ENCODE data around the gene PCYT1A.
A peak's percentile ranks its signal among the peaks of the same experiment; 100 is the strongest.

The PCYT1A gene

DNA sequence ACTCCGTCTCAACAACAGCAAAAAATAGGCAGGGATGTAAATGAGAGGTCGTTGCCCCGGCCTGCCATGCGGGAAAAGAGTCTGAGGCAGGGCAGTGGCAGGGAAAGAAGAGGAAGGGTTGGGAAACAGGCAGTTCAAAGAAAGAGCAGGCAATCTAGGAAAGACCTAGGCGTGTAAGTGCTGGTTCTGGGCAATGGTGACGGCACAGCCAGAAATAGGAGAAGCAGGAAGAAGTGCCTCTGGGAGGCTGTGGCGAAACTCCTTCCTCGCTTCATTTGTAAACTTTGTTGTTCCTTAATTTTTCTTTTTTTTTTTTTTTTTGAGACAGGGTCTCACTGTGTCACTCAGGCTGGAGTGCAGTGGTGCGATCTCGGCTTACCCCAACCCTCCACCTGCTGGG, 66.9 kb downstream of the PCYT1A start:
- no peak for DNase-seq (ENCODE audit: low read depth)
- TF ChIP-seq, protein P1, sequence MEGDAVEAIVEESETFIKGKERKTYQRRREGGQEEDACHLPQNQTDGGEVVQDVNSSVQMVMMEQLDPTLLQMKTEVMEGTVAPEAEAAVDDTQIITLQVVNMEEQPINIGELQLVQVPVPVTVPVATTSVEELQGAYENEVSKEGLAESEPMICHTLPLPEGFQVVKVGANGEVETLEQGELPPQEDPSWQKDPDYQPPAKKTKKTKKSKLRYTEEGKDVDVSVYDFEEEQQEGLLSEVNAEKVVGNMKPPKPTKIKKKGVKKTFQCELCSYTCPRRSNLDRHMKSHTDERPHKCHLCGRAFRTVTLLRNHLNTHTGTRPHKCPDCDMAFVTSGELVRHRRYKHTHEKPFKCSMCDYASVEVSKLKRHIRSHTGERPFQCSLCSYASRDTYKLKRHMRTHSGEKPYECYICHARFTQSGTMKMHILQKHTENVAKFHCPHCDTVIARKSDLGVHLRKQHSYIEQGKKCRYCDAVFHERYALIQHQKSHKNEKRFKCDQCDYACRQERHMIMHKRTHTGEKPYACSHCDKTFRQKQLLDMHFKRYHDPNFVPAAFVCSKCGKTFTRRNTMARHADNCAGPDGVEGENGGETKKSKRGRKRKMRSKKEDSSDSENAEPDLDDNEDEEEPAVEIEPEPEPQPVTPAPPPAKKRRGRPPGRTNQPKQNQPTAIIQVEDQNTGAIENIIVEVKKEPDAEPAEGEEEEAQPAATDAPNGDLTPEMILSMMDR (IDR thresholded peaks at IDR 0.05; ENCODE audit: low read depth, low read length, missing control alignments), result no peak
- no peak overlapping the region for H3K4me3 ChIP-seq (ENCODE audit: low read depth, low read length)
- in situ Hi-C loops (cut with HindIII; ENCODE audit: low sequenced_read_pairs), result loop anchor here (10.0 kb wide), 1 partner anchor 46 kb away; no protein-coding TSS in a partner anchor

DNA sequence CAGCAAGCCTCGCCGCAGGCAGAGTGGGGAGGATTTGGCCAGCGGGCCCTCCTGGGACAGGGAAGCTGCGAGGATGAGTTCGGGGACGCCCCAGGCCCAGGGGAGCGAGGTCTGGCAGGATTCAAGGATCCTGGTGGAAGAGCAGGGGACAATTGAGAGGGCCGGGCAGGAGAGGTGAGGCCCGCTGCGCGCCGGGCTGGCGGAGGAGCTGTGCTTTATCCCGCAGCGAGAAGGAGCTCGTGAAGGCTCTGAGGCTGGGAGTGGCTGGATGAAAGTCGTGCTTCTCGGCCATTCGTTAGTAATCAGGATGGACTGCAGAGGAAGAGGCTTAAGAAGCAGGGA, 67.6 kb downstream of the PCYT1A start:
- in situ Hi-C loops (cut with HindIII; ENCODE audit: low sequenced_read_pairs), result loop anchor here (10.0 kb wide), 1 partner anchor 45 kb away; no protein-coding TSS in a partner anchor
- H3K4me3 ChIP-seq (ENCODE audit: low read depth, low read length), result no peak overlapping the region
- no peak for DNase-seq (ENCODE audit: low read depth)

DNA sequence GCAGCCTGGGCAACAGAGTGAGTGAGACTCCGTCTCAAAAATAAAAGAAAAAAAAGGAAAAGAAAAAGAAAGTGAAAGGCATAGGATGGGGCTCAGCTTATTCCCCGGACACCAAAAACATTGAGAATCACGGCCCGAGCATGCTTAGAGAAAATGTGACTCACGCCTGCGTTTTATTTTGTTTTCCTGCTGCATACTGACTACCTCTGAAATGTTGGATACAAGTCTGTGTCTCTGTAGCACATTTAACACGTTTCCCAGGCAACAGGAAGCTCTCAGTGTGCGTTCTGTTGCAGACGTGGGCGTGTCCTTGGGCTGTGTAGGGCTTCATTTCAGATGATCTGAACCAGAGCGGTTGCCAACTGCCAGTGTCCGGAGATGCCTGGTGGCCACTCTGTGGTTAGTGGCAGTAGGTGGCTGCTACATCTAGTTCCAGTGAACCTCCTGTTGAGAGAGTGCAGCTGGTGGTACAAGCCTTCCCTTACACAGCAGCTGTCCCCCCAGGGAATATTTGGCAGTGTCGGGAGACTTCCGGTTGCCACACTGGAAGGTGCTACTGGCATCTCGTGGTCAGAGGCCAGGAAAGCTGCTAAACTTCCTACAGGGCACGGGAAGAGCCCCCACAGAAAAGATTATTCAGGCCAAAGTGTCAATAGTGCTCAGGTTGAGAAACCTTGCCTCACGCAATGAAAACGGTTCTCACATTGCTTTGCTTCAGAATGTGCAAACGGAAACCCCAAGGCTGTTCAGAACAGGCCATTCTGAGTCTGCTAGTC, 68.1 kb downstream of the PCYT1A start:
- in situ Hi-C loops (cut with HindIII; ENCODE audit: low sequenced_read_pairs), result no loop called here
- H3K4me3 ChIP-seq (ENCODE audit: low read depth, low read length), result no peak overlapping the region
- peak; percentile 84 for DNase-seq (ENCODE audit: low read depth)
- TF ChIP-seq, protein P1 (IDR thresholded peaks at IDR 0.05; ENCODE audit: low read depth, low read length, missing control alignments), result no peak

More for the DNA sequence above, 67.6 kb downstream of the PCYT1A start:
- TF ChIP-seq, protein P1 (IDR thresholded peaks at IDR 0.05; ENCODE audit: low read depth, low read length, missing control alignments), result no peak

DNA sequence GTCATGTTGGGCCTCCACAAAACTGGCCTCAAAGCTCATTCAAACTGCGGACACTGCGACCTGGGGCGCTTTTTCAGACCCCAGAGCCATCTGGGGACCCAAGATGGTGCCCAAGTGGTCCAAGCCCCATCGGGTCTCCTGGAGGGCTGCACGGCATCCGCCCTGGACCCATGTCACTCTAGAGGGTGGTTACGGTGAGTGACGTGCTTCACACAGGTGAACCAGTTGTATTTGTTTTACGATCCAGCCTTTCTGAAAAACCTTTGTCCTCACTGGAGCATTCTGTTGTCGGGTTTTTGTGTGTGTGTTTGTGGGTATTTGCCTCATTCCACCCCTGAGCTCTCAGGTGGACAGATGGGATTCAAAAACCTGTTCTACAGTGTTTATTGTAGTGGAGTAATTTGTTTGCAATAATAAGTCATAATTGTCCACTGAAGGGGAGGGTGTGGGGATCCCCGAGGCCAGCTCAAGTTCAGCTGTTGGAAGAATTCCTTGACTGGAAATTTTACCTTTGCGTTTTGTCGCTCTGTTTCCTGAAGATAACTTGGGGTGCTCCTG, 69.3 kb downstream of the PCYT1A start:
- H3K4me3 ChIP-seq (ENCODE audit: low read depth, low read length), result no peak overlapping the region

DNA sequence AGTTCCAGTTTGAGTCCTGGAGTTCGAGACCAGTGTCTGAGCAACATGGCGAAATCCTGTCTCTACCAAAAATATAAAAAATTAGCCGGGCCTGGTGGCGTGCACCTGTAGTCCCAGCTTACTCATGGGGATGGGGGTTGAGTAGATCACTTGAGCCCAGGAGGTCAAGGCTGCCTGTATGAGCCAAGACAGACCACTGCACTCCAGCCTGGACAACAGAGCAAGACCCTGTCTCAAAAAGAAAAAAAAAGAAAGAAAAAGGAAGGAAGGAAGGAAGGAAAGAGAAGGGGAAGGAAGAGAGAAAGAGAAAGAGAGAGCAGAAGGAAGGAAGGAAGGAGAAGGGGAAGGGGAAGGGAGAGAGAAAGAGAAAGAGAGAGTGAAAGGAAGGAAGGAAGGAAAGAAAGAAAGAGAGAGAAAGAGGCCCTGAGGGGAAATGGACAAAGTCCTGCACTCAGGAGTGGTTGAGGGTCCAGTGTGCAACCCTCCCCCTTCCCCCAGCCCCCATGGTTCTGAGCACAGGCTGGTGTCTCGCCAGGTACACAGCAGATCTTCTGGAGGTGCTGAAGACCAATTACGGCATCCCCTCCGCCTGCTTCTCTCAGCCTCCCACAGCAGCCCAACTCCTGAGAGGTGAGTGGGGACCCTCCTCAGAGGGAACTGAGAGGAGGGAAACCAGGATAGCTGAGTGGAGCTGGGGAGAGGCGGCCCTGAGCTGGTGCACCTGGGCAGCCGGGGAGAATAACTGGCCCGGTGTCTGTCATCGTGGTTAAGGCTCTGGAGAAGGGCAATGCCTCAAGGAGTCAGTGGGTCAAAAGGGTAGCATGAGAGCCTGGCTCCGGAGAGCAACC, 70.0 kb downstream of the PCYT1A start:
- in situ Hi-C loops (cut with HindIII; ENCODE audit: low sequenced_read_pairs), result no loop called here
- no peak for DNase-seq (ENCODE audit: low read depth)
- no peak overlapping the region for H3K4me3 ChIP-seq (ENCODE audit: low read depth, low read length)
- TF ChIP-seq, protein P1 (IDR thresholded peaks at IDR 0.05; ENCODE audit: low read depth, low read length, missing control alignments), result no peak

More for the DNA sequence above, 69.3 kb downstream of the PCYT1A start:
- TF ChIP-seq, protein P1 (IDR thresholded peaks at IDR 0.05; ENCODE audit: low read depth, low read length, missing control alignments), result no peak
- no peak for DNase-seq (ENCODE audit: low read depth)
- in situ Hi-C loops (cut with HindIII; ENCODE audit: low sequenced_read_pairs), result no loop called here

DNA sequence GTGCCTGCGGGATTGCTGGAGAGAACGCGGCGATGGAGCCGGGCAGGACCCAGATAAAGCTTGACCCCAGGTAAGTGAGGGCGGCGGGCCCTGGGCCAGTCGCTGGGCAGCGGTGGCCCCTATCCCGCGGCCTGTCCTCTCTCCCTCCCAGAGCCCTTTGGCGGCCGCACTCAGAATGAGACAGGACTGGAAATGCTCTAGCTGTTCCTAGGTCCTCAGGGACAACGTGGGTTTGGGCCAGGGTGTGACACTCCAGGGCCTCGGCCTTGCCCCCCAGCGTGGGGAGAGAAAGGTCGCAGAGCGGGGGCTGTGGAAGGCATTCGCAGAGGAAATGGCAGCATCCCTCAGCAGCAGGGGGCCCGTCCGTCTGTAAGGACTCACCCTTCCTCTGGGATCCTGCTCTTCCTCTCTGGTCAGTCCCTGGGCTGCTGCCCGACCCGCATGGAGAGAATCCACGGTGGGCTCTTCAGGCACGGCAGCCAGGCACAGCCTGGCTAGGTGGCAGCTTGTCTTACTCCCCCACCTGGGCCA, 70.8 kb downstream of the PCYT1A start:
- TF ChIP-seq, protein P1 (IDR thresholded peaks at IDR 0.05; ENCODE audit: low read depth, low read length, missing control alignments), result no peak
- H3K4me3 ChIP-seq (ENCODE audit: low read depth, low read length), result no peak overlapping the region
- no peak for DNase-seq (ENCODE audit: low read depth)
- in situ Hi-C loops (cut with HindIII; ENCODE audit: low sequenced_read_pairs), result no loop called here
